SK-N-SH (cell line): ENCODE measurements around the gene HIGD1B.

Source experiments
- CTCF ChIP-seq: fragments of 200-600 bp; sonication (generic); IDR thresholded peaks from 2 replicates; pipeline ENCODE4 v1.6.1; 2017; ENCODE audit warnings: antibody characterized with exemption, mild to moderate bottlenecking, moderate library complexity
- ELF1 ChIP-seq: IDR thresholded peaks from 2 replicates; pipeline ENCODE4 v1.4.0; 2012
- RFX5 ChIP-seq: IDR thresholded peaks from 2 replicates; pipeline ENCODE4 v1.6.1; 2012; ENCODE audit warnings: mild to moderate bottlenecking, improper control_type of control experiment, low read length

- TF ChIP-seq ELF1 (no peak), RFX5 (no peak), CTCF (no peak)
Observed at GRCh38 chr17:44887016-44887415, 39.3 kb downstream of the HIGD1B start.
